HepG2 (cell line): ENCODE data around the gene PLCXD1. TPM values are rescaled to one million over a fixed set of nuclear protein-coding genes. Genes with fewer than 3 reads are reported as not detected.

ENCODE experiments used
- ATF2 ChIP-seq: sonication (generic); formaldehyde crosslinking; IDR thresholded peaks from 2 replicates; pipeline ENCODE4 v1.4.0; 2020; ENCODE audit warnings: missing genetic modification reagents
- CCAR2 ChIP-seq: fragments of 200-400 bp; formaldehyde crosslinking; optimal IDR thresholded peaks from 2 replicates; pipeline ENCODE3; 2018; ENCODE audit warnings: low read depth, mild to moderate bottlenecking, low read length, moderate library complexity
- DR1 ChIP-seq: sonication (generic); formaldehyde crosslinking; IDR thresholded peaks from 2 replicates; pipeline ENCODE4 v1.8.0; 2021; ENCODE audit warnings: mild to moderate bottlenecking, missing genetic modification reagents, inconsistent platforms
- FIP1L1 ChIP-seq: fragments of 200-400 bp; formaldehyde crosslinking; IDR thresholded peaks from 2 replicates; pipeline ENCODE4 v1.6.1; 2018; ENCODE audit warnings: low read depth, mild to moderate bottlenecking, low read length, moderate library complexity, borderline replicate concordance; ENCODE audit not compliant: insufficient read depth
- GATAD1 ChIP-seq: IDR thresholded peaks from 2 replicates; pipeline ENCODE4 v1.6.1; 2016; ENCODE audit warnings: missing genetic modification reagents, missing compliant biosample characterization
- TFE3 ChIP-seq: IDR thresholded peaks from 2 replicates; pipeline ENCODE4 v1.6.1; 2016
- UBTF ChIP-seq: sonication (generic); formaldehyde crosslinking; IDR thresholded peaks from 2 replicates; pipeline ENCODE4 v1.4.0; 2020; ENCODE audit warnings: mild to moderate bottlenecking, missing genetic modification reagents
- ZNF274 ChIP-seq: sonication (generic); formaldehyde crosslinking; IDR thresholded peaks from 2 replicates; pipeline ENCODE4 v1.5.1; 2020; ENCODE audit warnings: mild to moderate bottlenecking, missing genetic modification reagents
- ZNF407 ChIP-seq: sonication (generic); formaldehyde crosslinking; IDR thresholded peaks from one replicate; pipeline ENCODE4 v1.5.1; 2020; ENCODE audit warnings: mild to moderate bottlenecking, missing genetic modification reagents; ENCODE audit errors: not compliant biosample characterization
- ZNF512B ChIP-seq: sonication (generic); formaldehyde crosslinking; IDR thresholded peaks from 2 replicates; pipeline ENCODE4 v1.5.1; 2020; ENCODE audit warnings: missing genetic modification reagents, mild to moderate bottlenecking, borderline replicate concordance
- polyA plus RNA-seq, 8 experiments: library from polyadenylated mRNA; depleted of rRNA in 3 of 8; stranded (reverse) in 7 of 8; unstranded in 1 of 8; fragments of >200 nt; fragmentation: Illumina TruSeq in 4 of 8; extraction: Trizol in 4 of 8; gene quantifications; 2 replicates each; pipeline versions ENCODE4 v1.2.1 to v1.2.3, GENCODE V29; 2011 to 2016; ENCODE audit warnings: low read depth in 4 of 8, missing spikeins in 1 of 8, mixed read lengths in 1 of 8; ENCODE audit not compliant: insufficient read depth in 1 of 8
- total RNA-seq, 5 experiments: library from RNA; depleted of rRNA; stranded (reverse); fragments of >200 nt; fragmentation: Illumina TruSeq; extraction: Trizol; gene quantifications; 2 replicates each; pipeline ENCODE4 v1.2.3, GENCODE V29; 2016; ENCODE audit warnings: low read depth in 1 of 5

The PLCXD1 gene
- total and polyA plus RNA-seq, 2 of the 13 experiments (the other 11 are each of a cell fraction or from before 2014, with no cell fraction given), result 87.7 to 153 TPM

GRCh38 chrX:311156-312129 lies 30.3 kb downstream of the PLCXD1 start (continued):
- TF ChIP-seq ZNF512B (CRISPR knock-in tag) (no peak), TFE3 (CRISPR knock-in tag) (no peak), GATAD1 (CRISPR knock-in tag) (no peak), CCAR2 (no peak), UBTF (CRISPR knock-in tag) (no peak), DR1 (CRISPR knock-in tag) (no peak), ZNF274 (CRISPR knock-in tag) (no peak), ATF2 (CRISPR knock-in tag) (no peak), FIP1L1 (no peak), ZNF407 (CRISPR knock-in tag) (no peak)
